ENCODE measurements around the gene S100G.

Gene S100G

DNA sequence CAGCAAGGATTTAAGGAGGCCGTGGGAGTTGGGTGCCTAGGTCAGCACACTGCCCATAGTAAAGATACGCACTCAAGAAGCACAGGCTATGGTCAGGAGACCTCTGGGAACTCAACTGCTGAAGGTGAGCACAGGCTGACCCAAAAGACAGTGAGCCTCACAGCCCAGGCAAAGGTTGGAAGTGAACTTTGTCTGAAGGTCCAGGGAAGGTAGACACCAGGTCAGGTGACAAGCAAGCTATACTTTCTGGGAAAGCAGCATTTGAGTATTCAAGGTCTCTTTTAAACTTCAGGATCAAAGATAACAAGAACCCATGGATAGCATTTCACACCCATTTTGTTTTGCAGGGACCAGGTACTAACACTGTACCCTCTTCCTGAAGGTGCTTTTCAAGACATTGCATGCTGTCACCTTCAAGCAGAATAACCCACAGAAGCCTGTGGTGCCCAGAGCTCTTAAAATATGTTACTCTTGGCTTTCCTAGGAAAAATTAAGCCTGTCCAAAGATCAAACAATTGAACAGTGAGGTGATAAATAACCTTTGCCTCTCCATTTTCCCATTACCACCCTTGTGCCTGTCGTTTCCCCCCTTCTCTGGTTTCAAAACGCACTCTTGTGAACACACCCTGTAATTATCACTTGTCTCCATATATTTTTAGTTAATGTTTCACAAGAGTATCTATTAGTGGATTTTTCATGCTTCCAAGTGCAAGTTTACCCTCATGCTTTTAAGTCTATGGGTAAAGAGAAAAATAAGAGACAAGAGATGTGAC lies 3.4 kb upstream of the S100G start:
- no peak for DNase-seq (ENCODE audit: low read depth, low spot score)
- TF ChIP-seq, protein P1, sequence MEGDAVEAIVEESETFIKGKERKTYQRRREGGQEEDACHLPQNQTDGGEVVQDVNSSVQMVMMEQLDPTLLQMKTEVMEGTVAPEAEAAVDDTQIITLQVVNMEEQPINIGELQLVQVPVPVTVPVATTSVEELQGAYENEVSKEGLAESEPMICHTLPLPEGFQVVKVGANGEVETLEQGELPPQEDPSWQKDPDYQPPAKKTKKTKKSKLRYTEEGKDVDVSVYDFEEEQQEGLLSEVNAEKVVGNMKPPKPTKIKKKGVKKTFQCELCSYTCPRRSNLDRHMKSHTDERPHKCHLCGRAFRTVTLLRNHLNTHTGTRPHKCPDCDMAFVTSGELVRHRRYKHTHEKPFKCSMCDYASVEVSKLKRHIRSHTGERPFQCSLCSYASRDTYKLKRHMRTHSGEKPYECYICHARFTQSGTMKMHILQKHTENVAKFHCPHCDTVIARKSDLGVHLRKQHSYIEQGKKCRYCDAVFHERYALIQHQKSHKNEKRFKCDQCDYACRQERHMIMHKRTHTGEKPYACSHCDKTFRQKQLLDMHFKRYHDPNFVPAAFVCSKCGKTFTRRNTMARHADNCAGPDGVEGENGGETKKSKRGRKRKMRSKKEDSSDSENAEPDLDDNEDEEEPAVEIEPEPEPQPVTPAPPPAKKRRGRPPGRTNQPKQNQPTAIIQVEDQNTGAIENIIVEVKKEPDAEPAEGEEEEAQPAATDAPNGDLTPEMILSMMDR (IDR thresholded peaks at IDR 0.05; ENCODE audit: low read depth, low read length) = no peak
- in situ Hi-C loops (cut with HindIII; ENCODE audit: low sequenced_read_pairs) = no loop called here
- no peak overlapping the region for H3K4me3 ChIP-seq (ENCODE audit: low read depth, low read length)

DNA sequence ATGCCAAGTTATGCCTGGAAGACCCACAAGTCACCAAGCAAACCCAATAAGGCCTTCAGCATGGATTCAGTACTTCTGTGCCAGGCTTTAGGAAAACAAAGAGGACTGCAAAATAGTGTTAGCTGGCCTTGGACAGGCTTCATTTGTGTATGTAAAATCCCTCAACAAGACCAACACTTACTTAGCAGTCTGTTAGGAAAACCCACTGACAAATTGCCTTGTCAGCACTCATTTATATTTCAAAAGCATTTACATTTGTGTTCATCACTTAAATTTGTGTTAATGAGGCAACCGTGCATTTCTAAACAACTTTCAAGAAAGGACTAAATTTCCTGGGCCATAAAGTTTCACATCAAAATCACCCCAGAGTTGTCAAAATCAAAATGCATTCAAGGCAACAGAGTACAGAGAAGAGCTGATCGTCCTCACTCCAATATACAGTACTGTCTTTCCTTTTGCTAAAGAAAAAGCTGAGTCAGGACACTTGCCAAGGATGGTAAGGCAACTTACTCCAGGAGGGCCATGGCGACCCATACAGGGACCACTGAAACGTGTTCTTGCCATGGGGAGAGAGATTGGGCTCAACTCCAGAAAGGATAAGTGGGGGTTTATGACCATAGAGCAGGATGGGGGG lies 1.6 kb downstream of the S100G start:
- in situ Hi-C loops (cut with HindIII; ENCODE audit: low sequenced_read_pairs) = no loop called here
- TF ChIP-seq, protein P1 (IDR thresholded peaks at IDR 0.05; ENCODE audit: low read depth, low read length) = no peak
- no peak for DNase-seq (ENCODE audit: low read depth, low spot score)
- no peak overlapping the region for H3K4me3 ChIP-seq (ENCODE audit: low read depth, low read length)

DNA sequence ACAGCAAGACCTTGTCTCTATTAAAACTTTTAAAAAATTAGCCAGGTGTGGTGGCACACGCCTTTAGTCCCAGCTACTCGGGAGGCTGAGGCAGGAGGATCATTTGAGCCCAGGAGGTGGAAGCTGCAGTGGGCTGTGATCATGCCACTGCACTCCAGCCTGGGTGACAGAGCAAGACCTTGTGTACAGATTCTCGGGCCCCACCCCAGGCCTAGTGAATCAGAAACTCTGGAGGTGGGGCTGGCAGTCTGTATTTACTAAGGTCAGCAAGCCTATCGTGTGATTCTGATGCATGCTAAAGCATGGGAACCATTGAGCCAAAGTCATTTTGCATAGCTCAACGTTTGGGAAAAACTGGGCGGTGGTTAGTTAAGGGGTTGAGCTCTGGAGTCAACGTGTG lies 3.5 kb downstream of the S100G start:
- no peak for DNase-seq (ENCODE audit: low read depth, low spot score)
- TF ChIP-seq, protein P1 (IDR thresholded peaks at IDR 0.05; ENCODE audit: low read depth, low read length) = no peak
- H3K4me3 ChIP-seq (ENCODE audit: low read depth, low read length) = no peak overlapping the region
- in situ Hi-C loops (cut with HindIII; ENCODE audit: low sequenced_read_pairs) = no loop called here

DNA sequence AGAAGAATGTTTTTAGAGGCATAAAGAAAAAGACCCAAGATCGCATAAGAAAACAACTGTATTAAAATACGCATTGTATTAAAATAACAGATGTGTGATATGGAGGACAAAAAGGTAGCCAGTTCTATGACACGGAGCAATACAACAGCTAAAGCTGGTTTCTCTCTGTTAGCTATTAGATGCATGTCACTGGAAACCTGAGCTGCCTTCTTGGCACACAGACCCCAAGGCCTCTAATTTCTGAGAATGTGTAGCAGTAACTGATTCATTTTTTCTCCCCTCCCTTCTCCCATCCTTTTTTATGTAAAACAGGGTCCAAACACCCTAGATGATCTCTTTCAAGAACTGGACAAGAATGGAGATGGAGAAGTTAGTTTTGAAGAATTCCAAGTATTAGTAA lies 4.1 kb downstream of the S100G start:
- in situ Hi-C loops (cut with HindIII; ENCODE audit: low sequenced_read_pairs) = no loop called here
- TF ChIP-seq, protein P1 (IDR thresholded peaks at IDR 0.05; ENCODE audit: low read depth, low read length) = no peak
- peak; percentile 22 for DNase-seq (ENCODE audit: low read depth, low spot score)
- H3K4me3 ChIP-seq (ENCODE audit: low read depth, low read length) = no peak overlapping the region

DNA sequence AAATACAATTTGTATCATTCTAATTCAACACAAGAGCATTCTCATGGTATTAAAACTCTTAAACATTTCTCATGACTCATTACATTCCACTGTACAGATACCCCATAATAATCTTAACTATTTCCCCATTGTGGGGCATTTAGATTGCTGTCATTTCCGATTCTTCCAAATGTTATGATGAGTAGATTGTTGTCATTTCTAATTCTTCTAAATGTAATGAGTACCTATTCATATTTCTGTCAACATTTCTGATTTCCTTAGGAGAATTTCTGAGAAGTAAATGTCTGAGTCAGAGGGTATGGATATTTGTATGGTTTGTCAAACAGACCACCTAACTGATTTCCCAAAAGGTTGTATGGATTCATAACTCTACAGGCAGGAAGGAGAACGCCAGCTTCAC lies 8.3 kb downstream of the S100G start:
- peak; percentile 61 for DNase-seq (ENCODE audit: low read depth, low spot score)
- in situ Hi-C loops (cut with HindIII; ENCODE audit: low sequenced_read_pairs) = no loop called here
- TF ChIP-seq, protein P1 (IDR thresholded peaks at IDR 0.05; ENCODE audit: low read depth, low read length) = no peak
- H3K4me3 ChIP-seq (ENCODE audit: low read depth, low read length) = no peak overlapping the region

DNA sequence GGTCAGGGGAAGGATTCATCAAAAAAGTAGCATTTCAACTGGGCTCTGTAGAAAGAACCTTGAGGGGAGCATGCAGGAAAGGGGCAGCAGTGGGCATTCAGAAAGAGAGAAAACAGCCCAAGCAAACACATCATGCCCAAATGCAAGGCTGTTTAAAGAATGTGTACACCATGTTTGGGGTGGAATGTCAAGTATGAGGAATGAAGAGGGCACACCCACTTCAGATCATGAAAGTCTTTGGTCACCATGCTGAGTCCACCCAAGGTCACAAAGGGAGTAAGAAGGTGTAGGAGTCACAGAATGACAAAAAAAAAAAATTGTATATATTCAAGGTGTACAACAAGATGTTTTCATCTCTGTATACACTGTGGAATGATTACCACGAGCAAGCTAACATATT lies 9.4 kb downstream of the S100G start:
- in situ Hi-C loops (cut with HindIII; ENCODE audit: low sequenced_read_pairs) = no loop called here
- DNase-seq (ENCODE audit: low read depth, low spot score) = no peak
- H3K4me3 ChIP-seq (ENCODE audit: low read depth, low read length) = no peak overlapping the region
- TF ChIP-seq, protein P1 (IDR thresholded peaks at IDR 0.05; ENCODE audit: low read depth, low read length) = no peak
